ENCODE results near the gene LSMEM2.
"Not testable (repeated sequence)": the region's sequence is repeated elsewhere in the genome, so short reads cannot be mapped to it uniquely, and the experiment has no call there.

The LSMEM2 gene

DNA sequence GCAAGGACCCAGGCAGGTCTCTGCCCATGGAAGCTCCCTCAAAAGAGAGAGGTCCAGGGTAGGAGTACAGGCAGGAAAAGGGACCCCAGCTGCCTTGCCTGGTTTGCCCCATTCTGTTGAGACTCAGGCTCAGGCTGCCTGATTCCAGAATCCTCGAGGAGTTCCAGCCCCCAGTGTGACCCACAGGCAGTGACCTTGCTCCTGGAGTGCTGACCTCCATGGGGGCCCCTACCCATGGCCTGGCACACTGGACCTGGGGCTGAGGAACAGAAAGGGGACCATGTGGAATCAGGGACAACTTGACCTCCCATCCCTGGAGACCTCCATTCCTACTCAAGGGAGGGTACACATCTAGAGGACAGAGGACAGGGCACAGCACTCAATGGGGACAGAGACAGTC, 13.3 kb upstream of the LSMEM2 start:
- no peak for DNase-seq

GRCh38 chr3:50266017-50266416, 12.9 kb upstream of the LSMEM2 start:
- DNase-seq: no peak

- no peak for DNase-seq
These were observed 12.1 kb upstream of the LSMEM2 start for GRCh38 chr3:50266836-50267235.

- no peak for DNase-seq
These were observed 11.5 kb upstream of the LSMEM2 start for GRCh38 chr3:50267280-50267913.

DNA sequence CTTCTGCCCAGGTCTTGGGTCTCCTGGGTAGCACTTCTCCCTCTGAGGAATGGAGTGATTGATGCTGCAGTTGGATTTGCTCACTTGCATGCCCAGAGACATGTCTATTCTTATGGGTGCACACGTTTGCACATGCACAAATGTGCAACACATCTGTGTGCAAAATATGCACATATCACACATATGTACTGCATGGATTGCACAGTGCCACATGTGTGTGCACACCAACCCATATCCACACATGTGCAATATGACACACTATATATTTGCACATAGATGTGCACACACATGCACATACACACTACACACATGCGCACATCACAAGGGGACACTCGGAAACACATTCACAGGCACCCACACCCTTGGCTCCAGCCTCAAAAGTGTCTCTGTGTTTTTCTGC, 10.6 kb upstream of the LSMEM2 start:
- DNase-seq: no peak

DNA sequence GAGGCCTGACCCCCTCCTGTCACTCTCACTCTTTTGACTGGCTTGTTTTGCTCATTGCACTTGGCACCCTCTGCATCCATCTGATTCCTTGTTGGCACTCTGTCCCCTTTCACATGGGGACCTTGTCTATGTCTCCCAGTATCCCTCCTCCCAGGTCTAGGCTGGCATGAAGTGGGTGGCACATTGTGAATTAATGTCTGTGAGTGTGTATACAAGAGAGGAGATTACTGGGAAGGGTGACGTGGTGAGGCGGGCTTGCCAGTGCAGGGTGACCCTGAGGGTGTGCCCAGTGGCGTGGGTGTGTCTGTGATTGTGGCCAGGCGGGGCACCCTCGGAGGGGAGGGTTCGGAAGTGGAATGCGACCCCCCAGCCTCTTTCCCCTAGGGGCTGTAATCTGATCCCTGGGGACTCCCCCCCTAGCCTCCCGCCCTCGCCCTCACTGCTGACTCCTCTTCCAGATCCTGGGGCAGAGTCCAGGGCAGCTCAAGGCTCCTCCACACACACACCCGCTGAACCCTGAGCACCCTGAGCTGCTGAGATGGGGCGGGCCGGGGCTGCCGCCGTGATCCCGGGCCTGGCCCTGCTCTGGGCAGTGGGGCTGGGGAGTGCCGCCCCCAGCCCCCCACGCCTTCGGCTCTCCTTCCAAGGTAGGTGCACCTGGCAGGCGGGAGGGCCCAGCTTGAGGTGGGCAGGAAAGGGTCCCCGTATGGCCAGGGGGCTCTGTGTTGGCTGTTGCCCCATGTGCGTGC, 10.0 kb upstream of the LSMEM2 start, which contains the start of gene SEMA3B:
SEMA3B (plus strand) TSS at position 445 of the 749 bp plus-strand sequence; CDS start at position 539, 94 bp downstream.
- no peak for DNase-seq

- no peak for DNase-seq
These were observed 9.4 kb upstream of the LSMEM2 start for GRCh38 chr3:50269460-50269859.

GRCh38 chr3:50269977-50270413, 8.9 kb upstream of the LSMEM2 start:
- DNase-seq: no peak

- no peak for DNase-seq
These were observed 8.3 kb upstream of the LSMEM2 start for GRCh38 chr3:50270422-50271224.

- no peak for DNase-seq
These were observed 7.5 kb upstream of the LSMEM2 start for GRCh38 chr3:50271314-50271936.

DNA sequence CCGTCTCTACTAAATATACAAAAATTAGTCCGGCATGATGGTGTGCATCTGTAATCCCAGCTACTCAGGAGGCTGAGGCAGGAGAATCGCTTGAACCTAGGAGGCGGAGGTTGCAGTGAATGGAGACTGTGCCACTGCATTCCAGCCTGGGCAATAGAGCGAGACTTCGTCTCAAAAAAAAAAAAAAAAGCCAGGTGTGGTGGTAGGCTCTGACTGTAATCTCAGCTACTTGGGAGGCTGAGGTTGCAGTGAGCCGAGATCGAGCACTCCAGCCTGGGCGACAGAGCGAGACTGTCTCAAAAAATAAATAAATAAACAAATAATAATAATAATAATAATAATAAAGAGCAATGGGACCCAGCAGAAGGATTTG, 6.4 kb upstream of the LSMEM2 start:
- not testable (repeated sequence) for DNase-seq

DNA sequence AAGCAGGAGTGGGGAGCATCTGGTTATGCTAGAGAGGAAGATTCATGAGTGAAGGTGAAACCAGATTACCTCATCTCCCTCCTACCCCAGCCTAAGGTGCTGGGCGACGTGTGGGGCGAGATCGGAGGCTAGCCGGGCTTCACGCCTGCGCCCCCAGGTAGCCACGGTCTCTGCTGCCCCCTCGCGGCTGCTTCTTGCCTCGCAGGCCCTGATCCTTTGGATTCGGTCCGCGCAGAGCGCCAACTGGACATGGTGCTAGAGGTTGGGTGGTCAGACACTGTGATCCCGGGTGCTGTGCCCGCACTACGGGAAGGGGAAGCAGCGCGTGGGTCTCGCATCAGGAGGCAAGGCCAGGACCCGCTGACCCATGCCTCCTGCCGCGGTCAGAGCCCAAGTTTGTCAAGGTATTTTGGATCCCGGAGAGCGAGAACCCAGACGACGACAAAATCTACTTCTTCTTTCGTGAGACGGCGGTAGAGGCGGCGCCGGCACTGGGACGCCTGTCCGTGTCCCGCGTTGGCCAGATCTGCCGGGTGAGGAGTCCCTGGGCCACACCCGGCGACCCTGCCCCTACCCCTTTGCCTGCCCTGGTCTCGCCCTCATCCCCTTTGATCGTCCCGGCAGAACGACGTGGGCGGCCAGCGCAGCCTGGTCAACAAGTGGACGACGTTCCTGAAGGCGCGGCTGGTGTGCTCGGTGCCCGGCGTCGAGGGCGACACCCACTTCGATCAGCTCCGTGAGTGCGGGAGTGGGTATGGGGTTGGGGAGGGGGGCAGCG, 5.8 kb upstream of the LSMEM2 start:
- peak; percentile 68 to 87 (median 83) for DNase-seq

- no peak for DNase-seq
These were observed 5.2 kb upstream of the LSMEM2 start for GRCh38 chr3:50273689-50274065.

DNA sequence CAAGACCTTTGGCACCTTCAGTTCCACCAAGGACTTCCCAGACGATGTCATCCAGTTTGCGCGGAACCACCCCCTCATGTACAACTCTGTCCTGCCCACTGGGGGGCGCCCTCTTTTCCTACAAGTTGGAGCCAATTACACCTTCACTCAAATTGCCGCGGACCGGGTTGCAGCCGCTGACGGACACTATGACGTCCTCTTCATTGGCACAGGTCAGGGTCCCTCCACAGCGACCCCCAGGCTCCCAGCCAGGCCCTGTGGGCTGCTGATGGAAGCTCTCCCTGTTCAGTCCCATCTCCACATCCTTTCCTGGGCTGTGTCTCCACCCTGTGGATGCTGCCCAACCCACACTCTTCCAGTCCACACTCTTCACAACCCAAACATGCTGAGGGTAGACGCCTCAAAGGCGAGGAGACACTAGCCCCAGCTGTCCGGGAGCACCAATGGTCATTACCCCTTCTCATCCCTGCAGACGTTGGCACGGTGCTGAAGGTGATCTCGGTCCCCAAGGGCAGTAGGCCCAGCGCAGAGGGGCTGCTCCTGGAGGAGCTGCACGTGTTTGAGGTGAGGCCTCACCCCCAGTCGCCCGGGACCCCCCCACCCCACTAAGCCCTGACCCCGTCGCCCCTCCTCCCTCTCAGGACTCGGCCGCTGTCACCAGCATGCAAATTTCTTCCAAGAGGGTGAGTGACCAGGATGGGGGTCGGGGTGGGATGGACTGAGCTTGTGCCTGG, 4.3 kb upstream of the LSMEM2 start:
- peak; percentile 40 to 77 (median 61) for DNase-seq

GRCh38 chr3:50275141-50275995, 3.5 kb upstream of the LSMEM2 start:
- no peak for DNase-seq

DNA sequence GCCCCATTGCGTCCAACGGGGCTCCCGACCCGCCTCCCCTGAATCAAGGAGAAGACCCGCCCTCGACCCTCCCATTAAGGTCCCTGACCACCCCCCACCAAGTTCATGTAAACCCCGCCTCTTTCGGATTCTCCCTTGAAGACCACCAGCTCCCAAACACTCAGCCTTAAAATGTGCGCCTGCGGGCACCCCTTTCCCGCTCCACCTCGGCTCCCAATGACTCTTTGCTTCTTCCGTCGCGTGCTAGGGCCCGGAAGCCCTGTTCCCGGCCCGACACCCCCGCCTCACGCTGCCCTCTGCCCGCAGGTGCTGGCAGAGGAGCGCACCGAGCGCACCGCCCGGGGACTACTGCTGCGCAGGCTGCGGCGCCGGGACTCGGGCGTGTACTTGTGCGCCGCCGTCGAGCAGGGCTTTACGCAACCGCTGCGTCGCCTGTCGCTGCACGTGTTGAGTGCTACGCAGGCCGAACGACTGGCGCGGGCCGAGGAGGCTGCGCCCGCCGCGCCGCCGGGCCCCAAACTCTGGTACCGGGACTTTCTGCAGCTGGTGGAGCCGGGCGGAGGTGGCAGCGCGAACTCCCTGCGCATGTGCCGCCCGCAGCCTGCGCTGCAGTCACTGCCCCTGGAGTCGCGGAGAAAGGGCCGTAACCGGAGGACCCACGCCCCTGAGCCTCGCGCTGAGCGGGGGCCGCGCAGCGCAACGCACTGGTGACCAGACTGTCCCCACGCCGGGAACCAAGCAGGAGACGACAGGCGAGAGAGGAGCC, 2.7 kb upstream of the LSMEM2 start:
- DNase-seq: peak in 1 of 5 experiments; percentile 75

DNA sequence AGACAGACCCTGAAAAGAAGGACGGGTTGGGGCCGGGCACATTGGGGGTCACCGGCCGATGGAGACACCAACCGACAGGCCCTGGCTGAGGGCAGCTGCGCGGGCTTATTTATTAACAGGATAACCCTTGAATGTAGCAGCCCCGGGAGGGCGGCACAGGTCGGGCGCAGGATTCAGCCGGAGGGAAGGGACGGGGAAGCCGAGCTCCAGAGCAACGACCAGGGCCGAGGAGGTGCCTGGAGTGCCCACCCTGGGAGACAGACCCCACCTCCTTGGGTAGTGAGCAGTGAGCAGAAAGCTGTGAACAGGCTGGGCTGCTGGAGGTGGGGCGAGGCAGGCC, 2.2 kb upstream of the LSMEM2 start:
- DNase-seq: no peak

- DNase-seq: no peak
These were observed 586 bp upstream of the LSMEM2 start for GRCh38 chr3:50278123-50278879.
